ENCODE results near the gene NPEPL1.

The NPEPL1 gene

DNA sequence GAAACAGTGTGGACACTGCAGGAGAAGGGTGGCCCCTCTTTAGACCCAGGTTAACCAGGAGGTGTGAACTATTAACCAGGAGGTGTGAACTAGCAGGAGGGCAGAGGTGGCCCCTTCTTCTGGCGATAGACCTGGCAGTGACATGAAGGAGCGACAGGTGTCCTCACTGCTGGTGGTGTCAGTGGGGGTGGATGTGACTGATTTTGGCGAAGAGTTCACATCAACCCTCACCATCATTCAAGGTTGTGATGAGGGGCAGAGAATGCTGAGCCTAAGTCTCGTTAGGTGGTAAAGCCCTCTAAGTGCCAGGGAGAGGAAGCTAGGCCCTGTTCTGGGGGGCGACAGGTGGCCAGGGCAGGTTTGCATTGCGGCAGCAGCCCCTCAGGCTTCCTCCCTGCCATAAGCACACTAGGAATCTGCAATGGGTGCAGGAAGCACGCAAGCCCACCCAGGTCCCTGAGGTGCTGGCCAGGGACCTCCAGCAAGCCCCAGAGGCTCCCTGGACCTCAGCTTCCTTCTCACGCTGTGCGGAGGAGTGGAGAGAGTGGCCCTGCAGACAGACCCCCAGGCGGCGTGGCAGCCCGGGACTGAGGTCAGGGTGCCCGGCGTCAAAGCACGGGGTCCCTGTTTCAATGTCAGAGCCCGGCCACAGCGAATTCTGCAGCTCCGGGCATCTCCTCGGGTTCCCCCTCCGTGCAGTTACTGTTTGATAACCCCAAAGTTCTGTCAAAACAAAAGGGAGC is 13.7 kb downstream of the NPEPL1 start:
- H3K4me3 Mint-ChIP-seq: no peak overlapping the region
- H3K9me3 Mint-ChIP-seq: no peaks in the 10 kb centered on the region
- H3K27me3 Mint-ChIP-seq: no peaks in the 10 kb centered on the region
- CTCF ChIA-PET: interaction anchor here (1.2 kb wide), 1 partner anchor 55 kb away, joined by 4 read pairs; the partner anchor contains the start of gene STX16
- DNase-seq: peak; percentile 2
- H3K36me3 Mint-ChIP-seq: peaks cover 20% of the 10 kb centered on the region
- no peaks in the 10 kb centered on the region for H3K4me1 Mint-ChIP-seq
- H3K27ac Mint-ChIP-seq: no peak overlapping the region

DNA sequence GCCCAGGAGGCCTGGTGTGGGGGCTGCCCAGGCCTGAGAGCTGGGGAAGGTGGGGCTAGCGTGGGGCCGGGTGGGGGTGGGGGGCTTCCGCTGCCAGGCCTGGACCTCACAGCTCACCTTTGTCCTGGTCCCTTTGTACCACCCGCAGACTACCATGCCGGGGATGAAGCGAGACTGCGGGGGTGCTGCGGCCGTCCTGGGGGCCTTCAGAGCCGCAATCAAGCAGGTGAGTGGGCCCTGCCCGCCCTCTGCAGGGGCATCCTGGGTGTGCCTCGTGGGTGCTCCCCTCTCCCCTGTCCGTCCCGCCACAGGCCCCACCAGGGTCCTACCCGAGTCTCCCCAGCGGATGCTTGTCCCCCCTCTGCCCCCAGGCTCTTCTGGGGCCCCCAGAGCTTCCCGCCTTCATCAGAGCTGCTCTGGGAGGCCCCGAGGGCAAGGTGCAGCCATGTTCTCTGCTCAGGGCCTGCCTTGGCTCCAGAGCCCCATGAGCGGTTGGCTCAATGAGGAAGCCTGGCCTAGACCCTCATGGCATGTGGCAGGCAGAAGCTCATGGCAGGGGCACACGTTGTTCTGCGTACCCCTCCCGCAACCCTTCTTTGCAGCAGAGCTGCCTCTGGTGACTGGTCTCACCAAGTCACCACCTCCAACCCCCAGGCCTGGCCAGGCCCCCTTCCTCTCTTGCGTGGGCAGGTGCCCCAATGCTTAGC is 14.5 kb downstream of the NPEPL1 start:
- Mint-ChIP-seq H3K36me3 (peaks cover 18% of the 10 kb centered on the region), H3K4me3 (no peak overlapping the region), H3K9me3 (no peaks in the 10 kb centered on the region), H3K27me3 (no peaks in the 10 kb centered on the region), H3K4me1 (no peaks in the 10 kb centered on the region), H3K27ac (no peak overlapping the region)
- CTCF ChIA-PET: no interaction called here
- peak; percentile 16 for DNase-seq

DNA sequence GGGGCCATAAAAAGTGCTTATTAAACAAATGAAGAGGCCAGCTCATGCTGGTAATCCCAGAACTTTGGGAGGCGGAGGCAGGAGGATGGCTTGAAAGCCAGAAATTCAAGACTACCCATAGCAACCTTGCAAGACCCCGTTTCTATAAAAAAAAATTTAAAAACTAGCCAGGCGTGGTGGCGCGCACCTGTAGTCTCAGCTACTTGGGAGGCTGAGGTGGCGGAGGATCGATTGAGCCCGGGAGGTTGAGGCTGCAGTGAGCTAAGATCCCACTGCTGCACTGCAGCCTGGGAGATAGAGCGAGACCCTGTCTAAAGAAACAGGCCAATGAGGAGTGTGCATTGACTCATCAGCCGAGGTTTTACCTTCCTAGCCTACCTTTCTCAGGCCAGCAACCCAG is 15.2 kb downstream of the NPEPL1 start:
- Mint-ChIP-seq H3K9me3 (no peaks in the 10 kb centered on the region), H3K36me3 (peaks cover 14% of the 10 kb centered on the region), H3K27ac (no peak overlapping the region), H3K27me3 (no peaks in the 10 kb centered on the region), H3K4me3 (no peak overlapping the region), H3K4me1 (no peaks in the 10 kb centered on the region)
- peak; percentile 4 for DNase-seq
- CTCF ChIA-PET: no interaction called here

DNA sequence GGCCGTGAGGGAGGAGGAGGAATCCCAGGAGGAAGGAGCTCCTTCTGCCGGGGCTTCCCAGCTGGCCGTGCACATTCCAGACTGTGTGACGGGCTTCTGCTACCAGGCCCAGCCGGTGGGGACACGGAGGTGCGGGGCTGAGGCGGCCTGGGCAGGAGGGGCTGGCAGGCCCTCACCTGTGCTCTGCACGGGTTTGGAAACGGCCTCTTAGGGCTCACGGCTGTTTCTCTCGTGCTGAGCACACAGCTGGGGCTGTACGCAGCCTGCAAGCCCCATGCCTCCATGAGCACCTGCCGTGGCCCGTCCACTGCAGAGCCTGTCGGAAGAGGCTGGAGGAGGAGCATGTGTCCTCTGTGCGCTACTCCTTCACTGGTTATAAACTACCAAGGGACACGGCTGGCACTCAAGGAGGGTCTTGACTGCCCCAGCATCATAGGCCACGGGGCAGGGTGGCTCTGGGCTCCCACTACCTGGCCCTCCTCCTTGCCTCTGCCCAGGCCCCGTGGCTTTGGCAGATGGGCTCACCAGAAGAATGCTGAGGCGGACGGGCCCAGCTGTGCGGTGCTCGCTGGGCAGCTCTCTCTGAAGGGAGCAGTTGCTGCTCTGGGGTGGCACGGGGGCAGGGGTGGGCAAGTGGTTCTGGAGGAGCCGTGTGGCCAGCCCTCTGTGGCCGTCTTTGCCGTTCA is 15.8 kb downstream of the NPEPL1 start:
- no peaks in the 10 kb centered on the region for H3K27me3 Mint-ChIP-seq
- DNase-seq: peak; percentile 18
- H3K9me3 Mint-ChIP-seq: no peaks in the 10 kb centered on the region
- no peaks in the 10 kb centered on the region for H3K4me1 Mint-ChIP-seq
- H3K4me3 Mint-ChIP-seq: no peak overlapping the region
- no peak overlapping the region for H3K27ac Mint-ChIP-seq
- H3K36me3 Mint-ChIP-seq: peaks cover 9% of the 10 kb centered on the region
- CTCF ChIA-PET: no interaction called here

DNA sequence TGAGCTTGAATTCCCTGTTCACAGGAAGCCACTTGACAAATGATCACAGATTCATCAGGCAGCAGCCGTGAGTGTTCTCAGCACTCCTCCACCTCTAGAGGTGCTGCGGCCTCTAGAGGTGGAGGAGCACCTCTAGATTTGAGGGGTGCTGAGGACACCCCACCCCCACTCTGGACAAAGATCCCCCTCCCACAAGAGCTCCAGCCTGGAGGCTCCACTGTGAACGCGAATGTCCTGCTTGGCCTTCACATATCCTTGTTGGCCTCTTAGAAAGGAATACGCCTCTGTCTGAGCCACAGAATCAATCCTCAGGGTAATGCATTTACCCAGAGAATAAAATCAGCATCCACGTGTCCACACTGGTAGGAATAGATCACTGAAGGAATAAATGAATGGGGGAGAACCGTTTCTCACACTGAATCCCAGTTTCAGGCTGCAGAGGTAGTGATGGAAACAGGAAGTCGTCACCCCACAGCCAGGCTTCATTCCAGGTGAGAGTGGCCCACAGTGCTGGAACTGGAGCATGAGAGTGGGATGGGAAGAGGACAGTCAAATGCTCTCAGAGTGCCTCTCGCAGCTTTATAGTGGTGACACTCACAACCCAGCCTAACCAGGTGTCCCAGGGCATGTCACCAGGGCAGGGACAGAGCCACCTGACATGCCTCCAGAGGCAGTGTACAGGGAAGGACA is 16.6 kb downstream of the NPEPL1 start:
- H3K27ac Mint-ChIP-seq: no peak overlapping the region
- DNase-seq: peak; percentile 11
- H3K4me1 Mint-ChIP-seq: no peaks in the 10 kb centered on the region
- peaks cover 4% of the 10 kb centered on the region for H3K36me3 Mint-ChIP-seq
- H3K27me3 Mint-ChIP-seq: no peaks in the 10 kb centered on the region
- H3K9me3 Mint-ChIP-seq: no peaks in the 10 kb centered on the region
- H3K4me3 Mint-ChIP-seq: no peak overlapping the region
- CTCF ChIA-PET: no interaction called here

DNA sequence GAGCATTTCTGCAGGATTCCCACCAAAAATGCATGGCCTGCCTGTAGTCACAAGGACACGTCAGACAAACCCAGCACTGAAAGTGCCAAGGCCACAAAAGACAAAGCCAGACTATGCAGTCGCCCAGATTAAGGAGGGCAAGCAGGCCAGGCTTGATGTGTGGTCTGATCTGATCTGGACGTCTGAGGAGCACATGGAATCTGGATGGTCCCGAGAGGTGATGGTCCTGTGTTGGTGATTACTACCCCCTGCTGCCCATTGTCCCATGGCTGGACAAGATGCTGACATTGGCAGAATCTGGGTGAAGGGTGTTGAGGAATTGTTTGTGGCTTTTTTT is 17.1 kb downstream of the NPEPL1 start:
- H3K4me3 Mint-ChIP-seq: no peak overlapping the region
- no peak for DNase-seq
- H3K27ac Mint-ChIP-seq: no peak overlapping the region
- peaks cover 3% of the 10 kb centered on the region for H3K36me3 Mint-ChIP-seq
- CTCF ChIA-PET: no interaction called here
- no peaks in the 10 kb centered on the region for H3K4me1 Mint-ChIP-seq
- no peaks in the 10 kb centered on the region for H3K27me3 Mint-ChIP-seq
- H3K9me3 Mint-ChIP-seq: no peaks in the 10 kb centered on the region

DNA sequence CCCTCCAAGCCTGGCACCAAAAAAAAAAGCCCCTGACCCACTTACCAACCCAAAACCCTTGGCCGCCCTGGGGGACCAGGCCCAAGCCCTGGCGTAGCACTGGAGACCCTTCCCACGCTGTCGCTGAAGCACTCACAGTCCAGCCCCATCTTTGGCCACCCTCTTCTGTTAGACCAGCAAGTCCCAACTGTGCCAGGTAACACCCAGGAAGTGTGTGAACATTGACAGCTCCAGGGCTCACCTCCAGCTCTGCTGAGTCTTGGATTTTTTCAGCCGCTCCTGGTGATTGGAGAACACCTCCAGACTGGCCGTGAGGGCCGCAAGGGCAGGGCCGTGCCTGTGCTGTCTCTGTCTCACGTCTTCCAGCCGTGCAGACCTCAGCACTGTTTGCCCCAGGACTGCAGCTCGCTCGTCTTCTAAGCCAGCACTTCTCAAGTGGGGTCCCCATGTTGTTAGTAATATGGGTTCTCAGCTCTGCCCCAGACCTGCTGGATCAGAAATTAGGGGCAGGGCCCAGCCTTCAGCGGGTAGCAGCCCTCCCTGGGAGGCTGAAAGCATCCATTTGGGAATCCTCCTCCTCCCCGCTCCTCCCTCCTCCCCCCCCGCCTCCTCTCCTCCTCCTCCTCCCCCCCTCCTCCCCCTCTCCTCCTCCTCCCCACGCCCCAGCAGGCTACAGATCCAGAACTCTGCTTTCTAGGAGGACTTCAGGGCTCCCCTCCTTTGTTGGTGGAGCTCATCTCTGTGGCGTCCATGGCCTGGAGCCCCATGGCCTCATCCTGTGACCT is 18.1 kb downstream of the NPEPL1 start:
- peak; percentile 14 for DNase-seq

DNA sequence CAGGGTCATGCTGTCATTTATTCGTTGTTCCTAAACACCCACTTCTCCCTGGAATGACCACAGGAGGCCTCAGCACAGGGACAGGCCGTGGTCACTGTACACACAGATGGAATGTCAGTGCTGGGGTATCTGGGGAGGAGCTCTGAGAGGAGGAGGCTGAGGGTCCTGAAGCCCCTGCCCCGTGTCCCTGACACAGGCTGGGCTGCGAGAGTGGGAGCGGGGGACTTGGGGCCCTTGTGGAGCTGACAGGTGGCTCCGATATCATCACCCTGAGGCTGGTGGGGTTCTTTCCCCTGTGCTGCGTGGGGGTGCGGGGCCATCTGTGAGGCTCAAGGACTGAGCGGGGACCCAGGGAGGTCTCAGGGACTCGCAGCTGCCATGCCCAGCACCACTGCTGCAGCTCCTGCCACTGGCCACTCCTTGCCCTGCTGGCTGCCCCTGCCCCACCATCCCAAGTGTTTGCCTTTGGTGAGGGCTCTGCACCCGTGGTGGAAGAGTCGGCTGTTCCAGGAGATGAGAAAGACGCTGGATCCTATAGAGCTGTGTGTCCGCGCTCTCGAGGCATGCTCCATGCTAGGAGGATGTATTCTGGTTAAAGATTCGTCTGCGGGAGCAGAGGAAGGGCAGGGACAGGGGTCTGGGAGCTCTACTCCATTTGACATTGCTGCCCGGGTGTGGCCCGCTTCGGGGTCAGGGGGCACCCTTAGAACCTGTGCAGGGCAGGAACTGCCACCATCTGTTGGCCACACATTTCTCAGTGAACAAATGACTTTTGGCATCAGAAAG is 18.9 kb downstream of the NPEPL1 start:
- Mint-ChIP-seq H3K36me3 (no peaks in the 10 kb centered on the region), H3K27me3 (no peaks in the 10 kb centered on the region), H3K27ac (no peak overlapping the region), H3K4me3 (no peak overlapping the region), H3K4me1 (no peaks in the 10 kb centered on the region), H3K9me3 (no peaks in the 10 kb centered on the region)
- CTCF ChIA-PET: no interaction called here
- DNase-seq: no peak

More for the DNA sequence above, 18.1 kb downstream of the NPEPL1 start:
- CTCF ChIA-PET: no interaction called here
- no peaks in the 10 kb centered on the region for H3K27me3 Mint-ChIP-seq
- H3K4me3 Mint-ChIP-seq: no peak overlapping the region
- H3K4me1 Mint-ChIP-seq: no peaks in the 10 kb centered on the region
- no peaks in the 10 kb centered on the region for H3K9me3 Mint-ChIP-seq
- no peak overlapping the region for H3K27ac Mint-ChIP-seq
- H3K36me3 Mint-ChIP-seq: no peaks in the 10 kb centered on the region

DNA sequence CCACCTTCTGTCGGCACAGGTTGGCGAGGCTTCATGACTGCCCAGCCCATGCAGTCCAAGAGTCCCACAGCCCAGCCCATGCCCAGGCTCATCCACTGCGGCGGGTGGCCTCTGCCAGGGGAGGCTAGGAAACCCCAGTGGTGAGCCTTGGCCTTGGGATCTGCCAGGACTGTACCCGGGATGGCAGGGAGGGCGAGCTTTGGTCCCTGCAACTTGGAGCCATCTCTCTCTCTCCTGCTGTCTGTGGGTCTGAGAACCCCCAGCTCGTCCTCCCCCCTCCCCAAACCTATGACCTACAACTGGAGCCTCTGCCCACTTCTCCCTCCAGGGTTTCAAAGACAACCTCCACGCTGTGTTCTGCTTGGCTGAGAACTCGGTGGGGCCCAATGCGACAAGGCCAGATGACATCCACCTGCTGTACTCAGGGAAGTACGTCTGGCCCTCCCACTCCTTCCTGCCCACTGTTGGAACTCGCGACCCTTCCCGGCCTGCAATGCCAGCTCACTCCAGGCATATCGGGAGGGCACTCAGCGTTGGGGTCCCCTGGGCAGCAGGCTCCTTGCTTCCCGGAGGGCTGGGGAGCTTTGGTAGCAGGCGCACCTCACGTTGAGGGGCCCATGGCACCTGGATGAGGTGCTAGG is 19.7 kb downstream of the NPEPL1 start:
- CTCF ChIA-PET: interaction anchor here (0.8 kb wide), 1 partner anchor 8 kb away, joined by 3 read pairs; no protein-coding TSS in a partner anchor
- no peaks in the 10 kb centered on the region for H3K27me3 Mint-ChIP-seq
- H3K9me3 Mint-ChIP-seq: no peaks in the 10 kb centered on the region
- H3K4me3 Mint-ChIP-seq: no peak overlapping the region
- peak; percentile 12 for DNase-seq
- no peaks in the 10 kb centered on the region for H3K4me1 Mint-ChIP-seq
- no peak overlapping the region for H3K27ac Mint-ChIP-seq
- no peaks in the 10 kb centered on the region for H3K36me3 Mint-ChIP-seq

DNA sequence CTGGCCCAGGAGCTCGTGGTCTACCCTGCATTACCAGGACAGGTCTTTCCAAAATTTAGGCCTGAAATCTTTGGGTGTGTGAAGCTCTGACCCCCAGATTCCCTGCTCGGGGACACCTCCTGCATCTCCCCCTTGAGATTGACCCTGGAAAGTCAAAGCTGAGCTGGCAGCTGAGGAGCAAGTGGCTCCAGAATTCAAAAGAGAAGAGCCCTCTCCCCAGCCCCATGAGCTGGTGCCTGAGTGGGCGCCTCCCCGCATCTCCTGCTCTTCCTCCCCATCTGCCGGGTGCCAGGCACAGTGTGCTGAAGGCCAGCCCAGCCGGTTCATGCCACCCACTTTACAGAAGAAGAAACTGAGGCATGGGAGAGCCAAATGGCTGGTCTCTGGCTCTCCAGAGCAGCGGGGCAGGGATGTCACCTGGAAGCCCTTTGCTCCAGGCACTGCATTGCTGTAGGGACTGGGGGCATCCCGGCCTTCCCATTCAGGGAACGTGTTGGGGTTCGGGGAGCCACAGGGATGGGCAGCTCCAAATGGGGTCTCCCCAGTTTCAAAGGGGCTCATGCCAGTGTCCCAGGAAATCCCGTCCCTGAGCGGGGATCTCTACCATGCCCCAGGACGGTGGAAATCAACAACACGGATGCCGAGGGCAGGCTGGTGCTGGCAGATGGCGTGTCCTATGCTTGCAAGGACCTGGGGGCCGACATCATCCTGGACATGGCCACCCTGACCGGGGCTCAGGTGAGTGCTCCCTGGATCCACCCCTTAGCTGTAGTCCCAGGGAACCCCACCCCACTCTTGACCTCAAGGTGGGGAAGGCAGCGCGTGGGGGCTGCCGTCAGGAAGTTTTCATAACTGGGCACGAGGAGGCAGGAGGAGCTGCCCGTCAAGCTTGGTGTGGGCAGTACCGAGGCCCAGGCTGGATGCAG is 20.5 kb downstream of the NPEPL1 start:
- H3K9me3 Mint-ChIP-seq: no peaks in the 10 kb centered on the region
- DNase-seq: peak; percentile 19
- H3K27me3 Mint-ChIP-seq: no peaks in the 10 kb centered on the region
- CTCF ChIA-PET: interaction anchor here (0.8 to 1.3 kb wide), 2 partner anchors 9 kb away, joined by 3 read pairs; no protein-coding TSS in a partner anchor
- H3K36me3 Mint-ChIP-seq: no peaks in the 10 kb centered on the region
- H3K27ac Mint-ChIP-seq: no peak overlapping the region
- H3K4me3 Mint-ChIP-seq: no peak overlapping the region
- H3K4me1 Mint-ChIP-seq: no peaks in the 10 kb centered on the region

DNA sequence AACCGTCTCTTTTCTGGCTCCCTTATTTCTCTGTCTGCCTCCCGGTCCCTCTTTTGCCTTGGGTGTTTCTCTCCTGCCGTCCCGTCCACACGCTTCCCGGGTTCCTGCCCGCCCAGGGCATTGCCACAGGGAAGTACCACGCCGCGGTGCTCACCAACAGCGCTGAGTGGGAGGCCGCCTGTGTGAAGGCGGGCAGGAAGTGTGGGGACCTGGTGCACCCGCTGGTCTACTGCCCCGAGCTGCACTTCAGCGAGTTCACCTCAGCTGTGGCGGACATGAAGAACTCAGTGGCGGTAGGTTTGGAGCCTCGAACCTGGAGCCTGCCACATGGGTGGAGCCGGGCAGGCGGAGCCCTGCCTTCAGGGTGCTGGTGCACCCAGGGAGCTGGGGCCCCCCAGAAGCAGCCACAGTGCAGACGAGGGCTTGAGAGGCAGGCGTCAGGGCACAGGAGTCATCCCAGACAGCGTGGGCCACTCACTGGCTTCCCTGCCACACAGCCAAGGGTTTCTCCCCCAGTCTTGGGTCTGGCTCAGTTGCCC is 21.3 kb downstream of the NPEPL1 start:
- DNase-seq: peak; percentile 16
- Mint-ChIP-seq H3K27ac (no peak overlapping the region), H3K9me3 (no peaks in the 10 kb centered on the region), H3K27me3 (no peaks in the 10 kb centered on the region), H3K36me3 (no peaks in the 10 kb centered on the region), H3K4me1 (no peaks in the 10 kb centered on the region), H3K4me3 (no peak overlapping the region)
- CTCF ChIA-PET: interaction anchor here (1.3 kb wide), 1 partner anchor 10 kb away, joined by 3 read pairs; no protein-coding TSS in a partner anchor
